Measurements from ENCODE around the gene EXOSC10. TPM values are rescaled to one million over a fixed set of nuclear protein-coding genes. Genes with fewer than 3 reads are reported as not detected.

The EXOSC10 gene
- total RNA-seq, 1 donor from 2014 or later, result 50.9 TPM

- Histone ChIP-seq H3K9me3 (no peaks in the 10 kb centered on the region), H3K27ac (no peak overlapping the region), H3K4me3 (no peak overlapping the region), H3K27me3 (no peaks in the 10 kb centered on the region), H3K4me1 (no peaks in the 10 kb centered on the region), H3K36me3 (no peaks in the 10 kb centered on the region)
- peak; percentile 47 for DNase-seq
- intact Hi-C loops (cut with DNase I), result no loop called here
- no peak for ATAC-seq
- no peak for TF ChIP-seq CTCF (IDR thresholded peaks at IDR 0.05)
These were observed 53.5 kb downstream of the EXOSC10 start for GRCh38 chr1:11046270-11046566.

- peak; percentile 8 for ATAC-seq
- Histone ChIP-seq H3K9me3 (no peaks in the 10 kb centered on the region), H3K4me1 (no peaks in the 10 kb centered on the region), H3K36me3 (no peaks in the 10 kb centered on the region), H3K27ac (no peak overlapping the region), H3K4me3 (no peak overlapping the region), H3K27me3 (no peaks in the 10 kb centered on the region)
- no peak for TF ChIP-seq CTCF (IDR thresholded peaks at IDR 0.05)
- intact Hi-C loops (cut with DNase I), result no loop called here
- peak; percentile 63 for DNase-seq
These were observed 54.0 kb downstream of the EXOSC10 start for GRCh38 chr1:11045428-11046269.

- TF ChIP-seq CTCF (IDR thresholded peaks at IDR 0.05), result no peak
- no peaks in the 10 kb centered on the region for H3K27me3 ChIP-seq
- no peaks in the 10 kb centered on the region for H3K4me1 ChIP-seq
- intact Hi-C loops (cut with DNase I), result no loop called here
- peak; percentile 7 for ATAC-seq
- H3K36me3 ChIP-seq, result no peaks in the 10 kb centered on the region
- no peaks in the 10 kb centered on the region for H3K9me3 ChIP-seq
- DNase-seq, result no peak
- no peak overlapping the region for H3K27ac ChIP-seq
- H3K4me3 ChIP-seq, result no peak overlapping the region
These were observed 54.7 kb downstream of the EXOSC10 start for GRCh38 chr1:11044849-11045427.

GRCh38 chr1:11044086-11044848, 55.4 kb downstream of the EXOSC10 start:
- H3K36me3 ChIP-seq, result no peaks in the 10 kb centered on the region
- H3K4me1 ChIP-seq, result no peaks in the 10 kb centered on the region
- TF ChIP-seq CTCF (IDR thresholded peaks at IDR 0.05), result no peak
- no peaks in the 10 kb centered on the region for H3K9me3 ChIP-seq
- H3K27me3 ChIP-seq, result no peaks in the 10 kb centered on the region
- H3K27ac ChIP-seq, result no peak overlapping the region
- ATAC-seq, result no peak
- DNase-seq, result peak; percentile 36
- intact Hi-C loops (cut with DNase I), result no loop called here
- H3K4me3 ChIP-seq, result no peak overlapping the region

GRCh38 chr1:11042995-11043874, 56.4 kb downstream of the EXOSC10 start:
- intact Hi-C loops (cut with DNase I), result no loop called here
- no peak for ATAC-seq

More at GRCh38 chr1:11042995-11043874, 56.4 kb downstream of the EXOSC10 start:
- Histone ChIP-seq H3K36me3 (no peaks in the 10 kb centered on the region), H3K9me3 (no peaks in the 10 kb centered on the region), H3K4me1 (no peaks in the 10 kb centered on the region), H3K27me3 (no peaks in the 10 kb centered on the region), H3K27ac (no peak overlapping the region), H3K4me3 (no peak overlapping the region)
- TF ChIP-seq CTCF (IDR thresholded peaks at IDR 0.05), result no peak
- DNase-seq, result peak; percentile 59
